Neural progenitor cell (in vitro differentiated cells): ENCODE measurements around the gene LBH.

Experiments
- CTCF ChIP-seq: fragments of 200-600 bp; sonication (generic); IDR thresholded peaks from 2 replicates; pipeline ENCODE4 v1.5.1; 2017; ENCODE audit warnings: antibody characterized with exemption, mild to moderate bottlenecking
- EZH2 ChIP-seq: fragments of 200-600 bp; sonication (generic); IDR thresholded peaks from 2 replicates; pipeline ENCODE4 v1.6.1; 2017; ENCODE audit warnings: antibody characterized with exemption, mild to moderate bottlenecking, moderate library complexity
- EZH2phosphoT487 ChIP-seq: fragments of 200-600 bp; sonication (generic); IDR thresholded peaks from 2 replicates; pipeline ENCODE4 v1.6.1; 2017; ENCODE audit warnings: antibody characterized with exemption

DNA sequence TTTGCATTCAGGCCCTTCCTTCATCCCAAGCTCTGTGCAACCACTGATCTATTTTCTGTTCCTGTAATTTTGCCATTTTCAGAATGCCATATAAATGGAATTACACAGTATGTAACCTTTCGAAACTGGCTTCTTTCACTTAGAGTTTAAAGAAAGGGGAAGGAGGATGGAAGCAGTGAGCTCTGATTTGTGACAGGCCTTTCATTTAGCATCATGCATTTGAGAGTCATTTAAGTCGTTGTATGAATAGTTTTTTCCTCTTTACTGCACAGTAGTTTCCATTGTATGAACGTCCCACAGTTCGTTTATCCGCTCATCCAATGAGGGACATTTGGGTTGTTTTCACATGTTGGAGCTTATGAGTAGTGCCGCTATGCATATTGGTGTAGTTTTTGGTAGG lies 67.0 kb downstream of the LBH start:
- TF ChIP-seq CTCF (no peak), EZH2 (no peak), EZH2phosphoT487 (no peak)
